Liver (tissue), 9 donors: ENCODE measurements around the gene NEIL1. TPM values are rescaled to one million over a fixed set of nuclear protein-coding genes. Genes with fewer than 3 reads are reported as not detected.

Source experiments
- DNase-seq: peaks from one replicate; pipeline ENCODE4 v3.0.0-alpha.2; 2017; ENCODE audit warnings: low spot score
- H3K27ac ChIP-seq, 2 donors: one replicate each; pipeline ENCODE4 v1.7.0; 2013; ENCODE audit warnings: inconsistent platforms in 2 of 2, low read length in 2 of 2, control low read depth in 1 of 2, low read depth in 1 of 2, mild to moderate bottlenecking in 1 of 2
- H3K27me3 ChIP-seq, 4 donors: one replicate each; pipeline versions ENCODE4 v1.6.1 to v1.7.0; 2013; ENCODE audit warnings: low read length in 3 of 4, inconsistent platforms in 1 of 4, mild to moderate bottlenecking in 1 of 4, moderate library complexity in 1 of 4; ENCODE audit not compliant: control insufficient read depth in 4 of 4, insufficient read depth in 4 of 4
- H3K36me3 ChIP-seq, 4 donors: one replicate each; pipeline versions ENCODE4 v1.6.1 to v1.7.0; 2013; ENCODE audit warnings: low read length in 3 of 4, mild to moderate bottlenecking in 3 of 4, low read depth in 1 of 4, moderate library complexity in 1 of 4; ENCODE audit not compliant: control insufficient read depth in 4 of 4, insufficient read depth in 3 of 4
- H3K4me1 ChIP-seq, 4 donors: one replicate each; pipeline versions ENCODE4 v1.6.1 to v1.7.0; 2013; ENCODE audit warnings: low read length in 3 of 4, mild to moderate bottlenecking in 3 of 4, moderate library complexity in 1 of 4; ENCODE audit not compliant: control insufficient read depth in 4 of 4, insufficient read depth in 4 of 4
- H3K4me3 ChIP-seq, 3 donors: one replicate each; pipeline versions ENCODE4 v1.6.1 to v1.7.0; 2013; ENCODE audit warnings: low read length in 3 of 3, control low read depth in 1 of 3, low read depth in 1 of 3, mild to moderate bottlenecking in 1 of 3
- H3K9ac ChIP-seq, 2 donors: one replicate each; pipeline ENCODE4 v1.7.0; 2013; ENCODE audit warnings: low read length in 2 of 2, mild to moderate bottlenecking in 2 of 2, moderate library complexity in 2 of 2, control low read depth in 1 of 2, low read depth in 1 of 2
- H3K9me3 ChIP-seq, 4 donors: one replicate each; pipeline versions ENCODE4 v1.6.1 to v1.7.0; 2013; ENCODE audit warnings: low read length in 3 of 4; ENCODE audit not compliant: control insufficient read depth in 4 of 4
- CTCF ChIP-seq: fragments of 150-350 bp; IDR thresholded peaks from 2 replicates; pipeline ENCODE4 v1.5.1; 2017; ENCODE audit warnings: improper control_type of control experiment, low read depth, low read length; ENCODE audit not compliant: missing input control
- EGR1 ChIP-seq, 2 donors: IDR thresholded peaks; 2 replicates each; pipeline ENCODE4 v1.6.1; 2016 to 2018; ENCODE audit warnings: antibody characterized with exemption in 2 of 2, low read depth in 2 of 2
- FOXA1 ChIP-seq: IDR thresholded peaks from 2 replicates; pipeline ENCODE4 v1.6.1; 2016; ENCODE audit warnings: antibody characterized with exemption
- FOXA2 ChIP-seq: IDR thresholded peaks from 2 replicates; pipeline ENCODE4 v1.6.1; 2016; ENCODE audit warnings: antibody characterized with exemption
- GABPA ChIP-seq, 2 donors: IDR thresholded peaks in 1 of 2; conservative IDR thresholded peaks in 1 of 2; 2 replicates each; pipeline ENCODE4 v1.6.1; 2016; ENCODE audit warnings: antibody characterized with exemption in 2 of 2, mild to moderate bottlenecking in 1 of 2, moderate library complexity in 1 of 2
- HNF4A ChIP-seq, 2 donors: conservative IDR thresholded peaks; 2 replicates each; pipeline ENCODE4 v1.6.1; 2016; ENCODE audit warnings: antibody characterized with exemption in 2 of 2, mild to moderate bottlenecking in 2 of 2
- HNF4G ChIP-seq: IDR thresholded peaks from 2 replicates; pipeline ENCODE4 v1.6.1; 2016; ENCODE audit warnings: antibody characterized with exemption
- MAX ChIP-seq: IDR thresholded peaks from 2 replicates; pipeline ENCODE4 v1.6.1; 2016; ENCODE audit warnings: antibody characterized with exemption
- RAD21 ChIP-seq, 2 donors: IDR thresholded peaks; 2 replicates each; pipeline ENCODE4 v1.6.1; 2016; ENCODE audit warnings: antibody characterized with exemption in 2 of 2, mild to moderate bottlenecking in 2 of 2
- REST ChIP-seq: IDR thresholded peaks from 2 replicates; pipeline ENCODE4 v1.6.1; 2016; ENCODE audit warnings: antibody characterized with exemption, mild to moderate bottlenecking
- RXRA ChIP-seq, 2 donors: IDR thresholded peaks; 2 replicates each; pipeline ENCODE4 v1.6.1; 2017 to 2018; ENCODE audit warnings: antibody characterized with exemption in 2 of 2, mild to moderate bottlenecking in 1 of 2
- SP1 ChIP-seq: IDR thresholded peaks from 2 replicates; pipeline ENCODE4 v1.6.1; 2018; ENCODE audit warnings: antibody characterized with exemption, mild to moderate bottlenecking
- TAF1 ChIP-seq: conservative IDR thresholded peaks from 2 replicates; pipeline ENCODE4 v1.6.1; 2016; ENCODE audit warnings: antibody characterized with exemption, mild to moderate bottlenecking
- YY1 ChIP-seq: IDR thresholded peaks from 2 replicates; pipeline ENCODE4 v1.6.1; 2016; ENCODE audit warnings: antibody characterized with exemption, mild to moderate bottlenecking
- ZBTB33 ChIP-seq: IDR thresholded peaks from 2 replicates; pipeline ENCODE4 v1.6.1; 2016; ENCODE audit warnings: antibody characterized with exemption
- WGBS: extraction: QIAGEN DNeasy Blood & Tissue Kit; methylation state at CpG from one replicate; pipeline ENCODE4 v1.1.7; 2013; 5-methylcytosine and 5-hydroxymethylcytosine counted together
- polyA plus RNA-seq, 2 donors: library from polyadenylated mRNA; stranded (reverse) in 1 of 2; unstranded in 1 of 2; fragments of 200-250 nt in 1 of 2; fragments of >200 nt in 1 of 2; fragmentation: Nextera tagmentation in 1 of 2; extraction: Ambion mirVana in 1 of 2; gene quantifications; one replicate each; pipeline versions ENCODE4 v1.2.1 to v1.2.3, GENCODE V29; 2013 to 2015
- total RNA-seq, 2 donors: library from RNA; depleted of rRNA; stranded (reverse); fragments of >200 nt; gene quantifications; one replicate each; pipeline ENCODE4 v1.2.3, GENCODE V29; 2014
- donor health status: healthy.
- donor health status: healthy.
- donor health status: healthy.
- donor health status: healthy.
- donor health status: healthy.

Gene NEIL1
- total and polyA plus RNA-seq, 4 donors, result 5.3 to 25.8 (median 17.5) TPM

GRCh38 chr15:75360856-75361255 is 14.0 kb downstream of the NEIL1 start (continued):
- TF ChIP-seq CTCF, result no peak
- no peak for TF ChIP-seq TAF1
- no peak for TF ChIP-seq GABPA (IDR thresholded peaks at IDR 0.05 in 1 of 2, conservative IDR thresholded peaks at IDR 0.05 in 1 of 2)
- TF ChIP-seq YY1, result no peak
- TF ChIP-seq FOXA2, result no peak
- TF ChIP-seq FOXA1, result no peak
- no peak for TF ChIP-seq HNF4A (conservative IDR thresholded peaks at IDR 0.05)
- no peak for TF ChIP-seq HNF4G

- H3K27ac ChIP-seq, result no peak overlapping the region
- DNase-seq, result no peak
- 98% methylated on average over 10 of the region's 10 CpGs for WGBS
- H3K4me3 ChIP-seq, result no peak overlapping the region
- H3K36me3 ChIP-seq, result peaks cover 15 to 85% (median 37%) of the 10 kb centered on the region in 4 donors
- H3K27me3 ChIP-seq, result no peaks in the 10 kb centered on the region
- no peak overlapping the region for H3K9ac ChIP-seq
- no peak for TF ChIP-seq REST
- TF ChIP-seq SP1, result no peak
- TF ChIP-seq HNF4A (conservative IDR thresholded peaks at IDR 0.05), result no peak
- TF ChIP-seq MAX, result no peak
- no peak for TF ChIP-seq FOXA1
- TF ChIP-seq FOXA2, result no peak
- TF ChIP-seq GABPA (IDR thresholded peaks at IDR 0.05 in 1 of 2, conservative IDR thresholded peaks at IDR 0.05 in 1 of 2), result no peak
- TF ChIP-seq EGR1 (IDR thresholded peaks at IDR 0.05; ENCODE audit: low read depth in 2 of 2), result no peak
- TF ChIP-seq RXRA (IDR thresholded peaks at IDR 0.05), result no peak
- no peak for TF ChIP-seq RAD21 (IDR thresholded peaks at IDR 0.05)
- no peak for TF ChIP-seq ZBTB33
- TF ChIP-seq CTCF, result no peak
- no peak for TF ChIP-seq YY1
- no peaks in the 10 kb centered on the region for H3K9me3 ChIP-seq
- H3K4me1 ChIP-seq, result no peaks in the 10 kb centered on the region
Observed at GRCh38 chr15:75361361-75361988, 14.6 kb downstream of the NEIL1 start.
